Hematopoietic multipotent progenitor cell treated with erythropoietin and hydrocortisone succinate and interleukin-3 and kit ligand, for 8 days (in vitro differentiated cells): Measurements from ENCODE around the gene AUP1.

Experiments
- DNase-seq: peaks from one replicate; pipeline ENCODE4 v3.0.0-alpha.2; 2015

AUP1 gene

DNA sequence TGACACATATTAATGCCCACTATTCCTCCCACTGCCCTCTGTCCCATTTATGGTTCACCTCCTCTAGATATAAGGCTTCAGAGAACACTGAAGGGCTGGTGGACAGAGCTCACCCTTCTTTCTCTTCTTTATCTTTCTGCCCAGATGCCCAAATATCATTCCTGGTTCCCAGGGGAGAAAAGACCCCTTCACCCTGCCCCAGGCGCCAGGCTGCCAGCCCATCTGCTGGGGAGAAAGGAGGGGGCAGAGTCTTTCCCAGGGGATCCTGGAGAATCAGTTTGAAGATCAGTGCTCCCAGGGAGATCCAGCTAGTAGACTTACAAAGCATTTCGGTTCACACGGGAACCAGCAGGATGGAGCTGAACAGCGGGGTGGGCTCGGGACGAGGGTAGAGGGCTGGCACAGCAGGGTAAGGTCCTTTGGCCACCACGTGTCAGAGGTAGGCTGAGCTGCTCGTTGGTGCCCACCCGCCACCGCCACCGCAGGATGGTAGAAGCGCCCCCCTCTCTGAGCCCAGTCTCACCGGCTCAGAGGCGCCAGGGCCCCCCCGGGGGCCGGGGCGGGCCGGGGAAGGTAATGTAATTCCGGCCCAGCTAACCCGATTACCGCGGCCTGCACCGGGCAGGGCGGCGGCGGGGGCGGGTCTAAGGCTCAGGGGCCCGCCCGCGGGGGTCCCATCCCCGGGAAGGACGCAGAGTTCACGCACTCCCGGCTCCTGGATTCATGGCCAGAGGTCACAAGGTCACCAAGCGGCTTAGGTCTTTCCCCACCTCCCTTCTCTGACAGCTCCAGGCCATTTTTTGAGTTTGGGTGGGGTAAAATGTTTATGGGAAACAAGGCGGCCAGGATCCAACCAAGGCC, 16.5 kb downstream of the AUP1 start:
- DNase-seq = no peak

DNA sequence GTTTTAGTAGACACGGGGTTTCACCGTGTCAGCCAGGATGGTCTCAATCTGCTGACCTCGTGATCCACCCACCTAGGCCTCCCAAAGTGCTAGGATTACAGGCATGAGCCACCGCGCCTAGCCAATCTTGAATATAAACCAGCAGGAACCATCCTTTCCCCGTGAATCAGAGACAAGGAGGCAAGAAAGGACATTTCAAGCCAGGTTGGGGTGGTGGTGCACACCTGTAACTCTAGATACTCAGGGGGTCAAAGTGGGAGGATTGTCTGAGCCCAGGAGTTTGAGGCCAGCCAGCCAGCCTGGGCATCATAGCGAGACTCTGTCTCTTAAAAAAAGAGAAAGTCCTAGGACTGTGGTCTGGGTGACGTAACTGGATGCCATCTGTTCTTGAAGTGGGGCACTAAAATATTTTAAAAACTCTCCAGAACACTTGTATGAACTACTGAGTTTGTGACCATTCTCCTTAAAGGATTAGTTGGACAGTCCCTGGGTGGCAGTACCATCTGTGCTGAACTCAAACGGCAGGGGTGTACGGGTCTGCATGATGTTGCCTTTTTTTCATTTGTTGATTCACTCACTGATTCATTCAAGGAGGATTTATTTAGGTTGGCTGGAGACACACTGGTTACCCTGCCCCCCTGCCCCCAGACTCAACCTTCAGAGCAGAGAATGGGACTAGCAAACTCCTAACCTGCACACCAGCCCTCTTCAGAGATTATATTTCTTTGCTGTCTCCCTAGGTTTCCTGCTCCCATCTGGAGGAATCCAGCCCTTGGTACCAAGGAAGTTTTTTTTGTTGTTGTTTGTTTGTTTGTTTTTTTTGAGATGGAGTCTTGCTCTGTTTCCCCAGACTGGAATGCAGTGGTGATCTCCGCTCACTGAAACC, 18.2 kb downstream of the AUP1 start:
- DNase-seq = no peak

- no peak for DNase-seq
Observed at GRCh38 chr2:74510272-74510671, 19.2 kb downstream of the AUP1 start.

- peak; percentile 38 for DNase-seq
Observed at GRCh38 chr2:74507926-74508520, 21.5 kb downstream of the AUP1 start.

DNA sequence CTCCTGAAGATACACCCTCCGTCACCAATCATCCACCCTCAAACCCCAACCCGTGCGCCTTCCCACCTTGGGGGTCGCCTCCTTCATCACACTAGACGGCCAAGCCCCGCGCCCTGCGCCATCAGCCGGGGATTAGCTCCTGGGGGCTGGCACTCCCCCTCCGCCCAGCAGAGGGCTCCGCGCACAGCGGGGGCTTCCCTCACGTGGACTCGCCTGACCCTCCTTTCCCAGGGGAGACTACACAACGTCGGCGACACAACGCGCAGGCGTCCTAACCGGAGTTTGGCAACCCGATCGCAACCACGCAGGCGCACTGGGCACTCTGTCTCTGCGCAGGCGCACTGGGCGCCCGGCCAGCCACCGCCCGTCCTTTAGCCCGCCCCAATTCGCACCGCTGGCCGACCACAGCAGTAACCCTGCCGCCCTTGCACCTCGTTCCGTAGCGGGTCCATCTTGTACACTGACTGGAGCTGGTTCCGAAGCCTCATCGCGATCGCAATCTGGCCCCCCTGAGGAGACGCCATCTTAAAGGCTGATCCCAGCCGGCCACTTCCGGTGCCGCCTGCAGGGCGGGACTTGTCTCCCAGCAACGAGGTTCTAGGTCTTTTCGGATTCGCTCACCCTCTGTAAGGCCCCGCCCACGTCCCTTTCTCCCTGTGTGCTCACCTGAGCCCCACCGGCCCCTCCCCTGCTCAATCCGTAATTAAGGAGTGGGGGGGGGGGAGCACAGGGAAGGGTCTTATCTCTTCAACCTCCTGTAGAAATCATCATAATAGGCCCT, 22.2 kb downstream of the AUP1 start, which contains the start of gene PCGF1:
TSS of gene PCGF1 (minus strand) at position 551 of the 781 bp plus-strand sequence. CDS start at position 524, 27 bp downstream.
- peak; percentile 98 for DNase-seq

- DNase-seq = no peak
Observed at GRCh38 chr2:74505448-74506246, 23.9 kb downstream of the AUP1 start.

GRCh38 chr2:74504591-74504990, 24.9 kb downstream of the AUP1 start:
- DNase-seq = no peak

DNA sequence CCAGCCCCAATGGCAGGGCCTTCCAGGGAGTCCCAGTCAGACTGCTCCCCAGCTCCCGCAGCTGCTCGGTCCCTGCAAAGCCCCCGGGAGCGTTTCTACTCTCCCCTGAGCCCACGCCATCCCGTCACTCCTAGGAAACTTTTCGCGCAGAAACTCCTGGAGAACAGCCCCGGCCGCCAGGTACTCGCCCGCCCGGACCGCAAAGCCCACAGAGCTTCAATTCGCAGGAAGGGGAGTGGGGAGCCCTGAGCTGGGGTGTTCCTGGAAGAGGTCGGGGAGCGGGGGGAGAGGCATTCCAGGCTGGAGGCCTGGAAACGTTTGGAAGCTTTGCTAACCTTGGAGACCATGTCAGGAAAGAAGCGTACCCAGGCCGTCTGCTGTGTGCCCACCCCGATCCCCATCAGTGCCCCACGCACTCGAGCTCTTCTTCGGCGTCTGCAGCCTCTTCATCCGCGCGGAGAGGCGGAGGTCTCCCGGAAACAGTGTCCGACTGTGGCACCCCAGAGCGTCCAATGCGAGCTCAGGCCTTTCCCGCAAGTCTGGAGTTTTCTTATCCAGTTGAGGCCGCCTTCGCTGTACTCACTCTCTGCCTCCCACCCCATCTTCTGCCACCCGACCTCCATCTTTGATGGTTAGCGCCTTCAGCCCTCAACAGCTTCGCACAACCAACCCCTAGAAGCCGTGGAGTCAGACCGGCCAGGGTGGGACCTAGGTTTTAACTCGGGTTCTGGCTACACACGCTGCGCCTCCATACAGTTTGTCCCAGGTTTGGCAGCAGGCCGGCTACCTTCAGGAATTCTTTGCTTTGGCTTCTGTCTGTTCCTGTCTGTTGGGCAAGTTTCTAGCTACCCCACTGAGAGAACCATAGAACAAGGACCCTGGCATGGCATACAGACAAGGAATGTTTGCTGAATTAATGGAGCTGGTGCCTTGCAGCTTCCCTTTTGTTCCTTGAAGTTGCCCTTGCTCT, 25.7 kb downstream of the AUP1 start:
- no peak for DNase-seq

GRCh38 chr2:74502720-74503505, 26.6 kb downstream of the AUP1 start:
- DNase-seq = peak; percentile 79

- no peak for DNase-seq
Observed at GRCh38 chr2:74502147-74502719, 27.3 kb downstream of the AUP1 start.

GRCh38 chr2:74501335-74502071, 28.0 kb downstream of the AUP1 start:
- no peak for DNase-seq

DNA sequence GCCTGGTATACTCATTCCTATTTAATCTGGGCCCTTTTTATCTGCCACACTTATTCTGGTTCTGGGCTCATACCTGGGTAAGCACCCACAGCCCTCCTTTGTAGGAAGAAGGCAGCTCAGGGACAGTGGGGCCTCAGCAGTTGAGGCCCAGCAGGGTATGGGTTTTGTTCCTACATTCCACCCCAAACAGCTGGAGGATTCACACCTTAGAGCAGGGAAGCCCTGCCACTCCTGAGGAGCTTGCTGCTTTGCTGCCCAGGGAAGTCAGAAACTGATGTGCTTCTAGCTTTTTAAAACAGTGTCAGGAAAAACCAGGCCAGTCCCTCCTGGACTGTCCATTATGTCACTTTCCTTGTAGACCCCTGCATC, 28.9 kb downstream of the AUP1 start:
- no peak for DNase-seq

DNA sequence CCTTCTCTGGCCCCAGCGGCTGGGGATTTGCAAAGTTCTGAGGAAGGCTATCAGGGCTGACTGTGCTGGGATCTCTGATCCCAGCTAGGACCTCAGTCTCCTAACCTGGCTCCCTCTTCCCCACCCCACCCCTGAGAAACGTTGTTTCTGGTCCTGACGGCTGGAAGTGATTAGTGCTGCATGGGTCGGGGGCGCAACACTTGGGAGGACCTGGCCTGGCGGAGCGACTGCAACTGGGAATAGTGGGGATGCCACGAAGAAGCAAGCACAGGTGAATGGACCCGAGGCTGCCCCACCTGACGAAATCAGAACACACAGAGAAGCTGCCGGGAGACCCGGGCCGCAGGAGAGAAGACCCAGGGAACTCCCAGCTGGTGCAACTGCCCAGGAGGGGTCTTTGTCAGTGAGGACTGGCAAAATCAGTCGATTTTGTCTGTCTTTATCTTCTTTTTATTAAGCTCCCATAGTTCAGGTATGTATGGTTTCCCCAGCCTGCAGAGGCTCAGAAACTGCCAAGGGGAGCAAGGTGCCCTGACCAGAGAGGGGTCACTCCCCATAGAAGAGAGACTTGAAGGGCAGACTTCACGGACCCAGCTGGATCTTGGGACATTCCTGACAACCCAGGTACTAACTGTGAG, 29.4 kb downstream of the AUP1 start:
- no peak for DNase-seq

GRCh38 chr2:74499267-74499939, 30.1 kb downstream of the AUP1 start, which contains the start of gene LBX2:
Gene LBX2, minus strand, starts transcription at chr2:74499603. Its CDS starts 66 bp downstream, at chr2:74499537.
- DNase-seq = peak; percentile 28

GRCh38 chr2:74498500-74499266, 30.8 kb downstream of the AUP1 start:
- DNase-seq = peak; percentile 53

DNA sequence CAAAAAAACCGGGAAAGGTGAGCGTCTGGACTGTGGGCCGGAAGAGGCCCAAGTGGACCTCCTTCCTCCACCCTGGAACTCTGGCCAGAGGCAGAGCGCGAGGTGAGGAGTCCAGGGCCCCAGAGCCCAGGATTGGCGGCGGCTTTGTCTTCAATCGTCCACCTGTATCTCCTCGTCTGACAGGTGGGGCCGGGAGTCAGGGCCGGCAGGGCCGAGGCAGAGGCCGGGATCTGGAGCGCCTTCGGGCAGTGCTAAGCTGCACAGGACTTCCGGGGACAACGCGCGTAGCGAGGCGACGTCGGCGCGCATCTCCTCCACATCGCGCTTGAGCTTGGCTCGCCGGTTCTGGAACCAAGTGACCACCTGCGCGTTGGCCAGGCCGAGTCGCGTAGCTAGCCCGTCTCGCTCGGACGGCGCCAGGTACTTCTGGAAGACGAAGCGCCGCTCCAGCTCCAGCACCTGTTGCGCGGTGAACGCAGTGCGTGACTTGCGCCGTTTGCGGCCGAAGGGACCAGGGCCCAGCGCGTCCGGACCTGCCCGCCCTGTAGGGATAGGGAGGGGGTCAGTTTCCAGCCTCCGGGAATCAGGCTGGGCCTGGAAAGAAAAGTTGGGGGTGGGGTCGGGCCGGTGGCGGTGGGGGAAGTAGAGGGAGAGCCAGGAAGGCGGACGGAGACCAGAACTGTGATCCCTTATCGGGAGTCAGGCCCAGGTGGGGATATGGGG, 31.6 kb downstream of the AUP1 start:
- DNase-seq = peak; percentile 33
